Spleen (tissue), 7 donors: ENCODE results near the gene PSMA6.

ENCODE experiments used
- CTCF ChIP-seq, 11 experiments: fragments of 200-600 bp in 7 of 11; fragments of 450-650 bp in 4 of 11; sonication (generic) in 4 of 11; IDR thresholded peaks in 8 of 11; conservative IDR thresholded peaks in 3 of 11; 1 replicate in 7 of 11; 2 replicates in 4 of 11; pipeline versions ENCODE4 v1.4.0 to v1.8.0; 2016 to 2021; ENCODE audit warnings: antibody characterized with exemption in 11 of 11, inconsistent platforms in 4 of 11, mild to moderate bottlenecking in 1 of 11
- POLR2A ChIP-seq, 3 donors: fragments of 450-650 bp; IDR thresholded peaks; one replicate each; pipeline ENCODE4 v1.5.1; 2017; ENCODE audit warnings: antibody characterized with exemption in 3 of 3, mild to moderate bottlenecking in 1 of 3
- donor health status: DM: no; HTN: no; CAD: no; lungs with moderate emphysema.
- donor health status: DM: no; HTN: no; CAD: no.
- donor health status: DM: no; HTN: no; CAD: no.

GRCh38 chr14:35292770-35293561, 784 bp downstream of the PSMA6 start:
- TF ChIP-seq CTCF (IDR thresholded peaks at IDR 0.05 in 8 of 11, conservative IDR thresholded peaks at IDR 0.05 in 3 of 11) (no peak), POLR2A (IDR thresholded peaks at IDR 0.05) (no peak)
